Caco-2 (cell line): ENCODE results near the gene SPDYE2. TPM values are rescaled to one million over a fixed set of nuclear protein-coding genes. Genes with fewer than 3 reads are reported as not detected.
"Not testable (repeated sequence)": the region's sequence is repeated elsewhere in the genome, so short reads cannot be mapped to it uniquely, and the experiment has no call there.

Source experiments
- BruUV-seq: library from RNA; stranded (reverse); fragments of 400-500 nt; replicated peaks from 2 replicates; lab custom pipeline; 2021; lab: Mats Ljungman, UMichigan
- CTCF ChIA-PET: fragments of 300-600 bp; sonication (Branson Sonifier 250); formaldehyde crosslinking; loops from one replicate; lab custom pipeline; 2022; ENCODE audit warnings: antibody characterized with exemption; lab: Charles Lee
- POLR2A ChIA-PET: fragments of 300-600 bp; sonication (Branson Sonifier 250); formaldehyde crosslinking; loops from one replicate; lab custom pipeline; 2022; ENCODE audit warnings: antibody characterized with exemption; lab: Charles Lee
- DNase-seq, 2 experiments: peaks; one replicate each; pipeline versions ENCODE4 v3.0.0 to v3.0.0-alpha.2; 2020 to 2022
- H3K27me3 ChIP-seq: replicated peaks from 2 replicates; pipeline ENCODE4 v1.6.0; 2011; ENCODE audit warnings: low read length; ENCODE audit not compliant: control insufficient read depth, insufficient read depth
- H3K36me3 ChIP-seq: 2 replicates; pipeline ENCODE4 v1.5.1; 2011; ENCODE audit warnings: low read length; ENCODE audit not compliant: control insufficient read depth, insufficient read depth
- H3K4me1 ChIP-seq: fragments of 250-450 bp; sonication (Bioruptor Pico); 2 replicates; pipeline ENCODE4 v1.5.1; 2020; ENCODE audit warnings: mild to moderate bottlenecking
- H3K4me3 ChIP-seq: 2 replicates; pipeline ENCODE4 v1.5.1; 2011; ENCODE audit warnings: low read depth, mild to moderate bottlenecking, control low read depth, low read length
- H3K9me3 ChIP-seq: fragments of 250-450 bp; sonication (Bioruptor Pico); 2 replicates; pipeline ENCODE4 v1.5.1; 2020; ENCODE audit warnings: mild to moderate bottlenecking, moderate library complexity
- H3K27ac Mint-ChIP-seq: one replicate; pipeline ENCODE4 v1.8.0; 2022; ENCODE audit warnings: mixed read lengths; ENCODE audit not compliant: unreplicated experiment
- H3K27me3 Mint-ChIP-seq: one replicate; pipeline ENCODE4 v1.8.0; 2022; ENCODE audit warnings: mixed read lengths; ENCODE audit not compliant: insufficient read depth, unreplicated experiment
- H3K36me3 Mint-ChIP-seq: one replicate; pipeline ENCODE4 v1.8.0; 2022; ENCODE audit warnings: mild to moderate bottlenecking, mixed read lengths; ENCODE audit not compliant: insufficient read depth, unreplicated experiment
- H3K4me1 Mint-ChIP-seq: one replicate; pipeline ENCODE4 v1.8.0; 2022; ENCODE audit warnings: low read depth, mixed read lengths; ENCODE audit not compliant: unreplicated experiment
- H3K4me3 Mint-ChIP-seq: one replicate; pipeline ENCODE4 v1.8.0; 2022; ENCODE audit warnings: mild to moderate bottlenecking, moderate library complexity, mixed read lengths; ENCODE audit not compliant: unreplicated experiment
- H3K9me3 Mint-ChIP-seq: one replicate; pipeline ENCODE4 v1.8.0; 2022; ENCODE audit warnings: mixed read lengths; ENCODE audit not compliant: unreplicated experiment
- intact Hi-C: fragments of 100-400 bp; cut with micrococcal nuclease; formaldehyde crosslinking; loops from one replicate; pipeline ENCODE4 v1.10.0; 2022; ENCODE audit not compliant: unreplicated experiment
- total RNA-seq: library from RNA; stranded (reverse); gene quantifications from 2 replicates; pipeline ENCODE4 v1.2.3, GENCODE V29; 2022

The SPDYE2 gene
- total RNA-seq, 1 experiment from 2014 or later = not detected

- H3K36me3 Mint-ChIP-seq, POLR2A ChIA-PET, intact Hi-C loops, H3K4me1 Mint-ChIP-seq, DNase-seq, BruUV-seq, H3K27me3 Mint-ChIP-seq, H3K36me3 ChIP-seq, CTCF ChIA-PET, H3K4me1 ChIP-seq, H3K4me3 Mint-ChIP-seq, H3K9me3 Mint-ChIP-seq, H3K4me3 ChIP-seq, H3K9me3 ChIP-seq, H3K27me3 ChIP-seq, H3K27ac Mint-ChIP-seq: not testable (repeated sequence)
Observed at GRCh38 chr7:102524803-102525202, 26.2 kb upstream of the SPDYE2 start.

- BruUV-seq, H3K9me3 Mint-ChIP-seq, intact Hi-C loops, H3K4me1 ChIP-seq, H3K4me3 Mint-ChIP-seq, H3K27me3 ChIP-seq, H3K4me3 ChIP-seq, H3K9me3 ChIP-seq, H3K27me3 Mint-ChIP-seq, POLR2A ChIA-PET, H3K4me1 Mint-ChIP-seq, CTCF ChIA-PET, H3K36me3 Mint-ChIP-seq, DNase-seq, H3K36me3 ChIP-seq, H3K27ac Mint-ChIP-seq: not testable (repeated sequence)
Observed at GRCh38 chr7:102527182-102527581, 23.8 kb upstream of the SPDYE2 start.

- H3K4me3 ChIP-seq, H3K27me3 Mint-ChIP-seq, H3K4me1 ChIP-seq, H3K9me3 Mint-ChIP-seq, H3K36me3 Mint-ChIP-seq, H3K4me3 Mint-ChIP-seq, DNase-seq, intact Hi-C loops, H3K27me3 ChIP-seq, H3K4me1 Mint-ChIP-seq, H3K36me3 ChIP-seq, POLR2A ChIA-PET, H3K27ac Mint-ChIP-seq, H3K9me3 ChIP-seq, BruUV-seq, CTCF ChIA-PET: not testable (repeated sequence)
Observed at GRCh38 chr7:102527822-102528793, 22.9 kb upstream of the SPDYE2 start.

- H3K4me3 ChIP-seq, H3K4me1 ChIP-seq, H3K9me3 ChIP-seq, intact Hi-C loops, H3K36me3 Mint-ChIP-seq, H3K9me3 Mint-ChIP-seq, H3K36me3 ChIP-seq, H3K27me3 ChIP-seq, POLR2A ChIA-PET, H3K4me3 Mint-ChIP-seq, H3K27me3 Mint-ChIP-seq, H3K4me1 Mint-ChIP-seq, BruUV-seq, DNase-seq, CTCF ChIA-PET, H3K27ac Mint-ChIP-seq: not testable (repeated sequence)
Observed at GRCh38 chr7:102531583-102531982, 19.4 kb upstream of the SPDYE2 start.

- H3K27me3 ChIP-seq, H3K36me3 Mint-ChIP-seq, DNase-seq, BruUV-seq, H3K27ac Mint-ChIP-seq, H3K4me1 ChIP-seq, H3K36me3 ChIP-seq, H3K4me1 Mint-ChIP-seq, POLR2A ChIA-PET, H3K9me3 Mint-ChIP-seq, H3K4me3 ChIP-seq, H3K4me3 Mint-ChIP-seq, H3K9me3 ChIP-seq, H3K27me3 Mint-ChIP-seq, intact Hi-C loops, CTCF ChIA-PET: not testable (repeated sequence)
Observed at GRCh38 chr7:102532127-102532526, 18.9 kb upstream of the SPDYE2 start.

GRCh38 chr7:102535062-102535615 is 15.9 kb upstream of the SPDYE2 start:
- CTCF ChIA-PET, POLR2A ChIA-PET: not testable (repeated sequence)

GRCh38 chr7:102540604-102541003 is 10.4 kb upstream of the SPDYE2 start:
- H3K9me3 Mint-ChIP-seq, H3K27me3 Mint-ChIP-seq, H3K36me3 Mint-ChIP-seq, POLR2A ChIA-PET, H3K4me1 Mint-ChIP-seq, H3K27ac Mint-ChIP-seq, H3K4me3 ChIP-seq, intact Hi-C loops, H3K9me3 ChIP-seq, H3K36me3 ChIP-seq, CTCF ChIA-PET, DNase-seq, H3K4me3 Mint-ChIP-seq, H3K27me3 ChIP-seq, H3K4me1 ChIP-seq, BruUV-seq: not testable (repeated sequence)

More at GRCh38 chr7:102535062-102535615, 15.9 kb upstream of the SPDYE2 start:
- H3K4me1 Mint-ChIP-seq, DNase-seq, H3K27ac Mint-ChIP-seq, H3K36me3 Mint-ChIP-seq, H3K4me1 ChIP-seq, H3K27me3 Mint-ChIP-seq, H3K9me3 ChIP-seq, BruUV-seq, H3K36me3 ChIP-seq, H3K4me3 Mint-ChIP-seq, H3K27me3 ChIP-seq, H3K4me3 ChIP-seq, intact Hi-C loops, H3K9me3 Mint-ChIP-seq: not testable (repeated sequence)
